GM21723 (cell line): Measurements from ENCODE around the gene SUCLG1.
"Not testable (repeated sequence)": the region's sequence is repeated elsewhere in the genome, so short reads cannot be mapped to it uniquely, and the experiment has no call there.

ENCODE experiments used
- ATAC-seq: cut with Tn5 transposase; IDR thresholded peaks from one replicate; pipeline ENCODE4 v1.9.1; 2021; ENCODE audit warnings: mild to moderate bottlenecking, moderate library complexity; ENCODE audit not compliant: unreplicated experiment

The SUCLG1 gene

DNA sequence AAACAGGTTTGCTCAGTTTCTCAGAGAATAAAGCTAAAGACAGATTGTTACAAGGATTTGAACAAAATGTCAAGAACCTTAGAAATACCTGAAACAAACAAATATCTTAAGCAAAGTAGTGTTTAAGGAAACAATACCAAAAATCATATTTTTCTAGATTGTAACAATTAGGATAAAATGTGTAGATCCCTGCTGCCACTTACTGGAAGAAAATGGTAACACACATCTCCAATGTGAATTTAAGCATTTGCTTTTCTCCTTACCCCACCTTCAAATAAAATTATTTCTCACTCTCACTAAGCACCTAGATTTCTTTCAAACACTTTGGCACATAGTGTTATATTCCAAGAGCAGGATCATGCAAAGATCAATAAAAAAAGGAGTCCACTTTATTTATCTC is 34.9 kb downstream of the SUCLG1 start:
- ATAC-seq, result no peak

- no peak for ATAC-seq
These were observed 37.3 kb downstream of the SUCLG1 start for GRCh38 chr2:84421791-84422190.

DNA sequence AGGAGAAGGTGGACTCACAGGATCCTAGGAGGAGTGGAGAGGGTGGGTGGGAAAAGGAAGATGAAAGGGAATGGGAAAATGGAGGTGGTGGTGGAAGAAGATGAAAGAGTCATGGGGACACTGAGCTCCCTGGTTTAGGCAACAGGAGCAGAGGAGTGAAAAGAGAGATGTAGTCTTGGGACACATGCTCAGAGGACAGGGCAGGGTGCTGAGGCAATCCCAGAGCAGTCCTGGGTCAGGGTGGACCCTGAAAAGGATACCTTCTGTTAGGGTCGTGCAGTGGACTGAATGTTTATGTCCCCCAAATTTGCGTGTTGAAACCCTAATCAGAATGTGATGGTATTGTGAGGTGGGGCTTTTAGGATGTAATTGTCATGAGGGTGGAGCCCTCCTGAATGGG is 37.9 kb downstream of the SUCLG1 start:
- no peak for ATAC-seq

GRCh38 chr2:84417453-84418145 is 41.5 kb downstream of the SUCLG1 start:
- ATAC-seq, result no peak

GRCh38 chr2:84409531-84409930 is 49.5 kb downstream of the SUCLG1 start:
- ATAC-seq, result no peak

GRCh38 chr2:84402111-84402510 is 57.0 kb downstream of the SUCLG1 start:
- ATAC-seq, result not testable (repeated sequence)

- not testable (repeated sequence) for ATAC-seq
These were observed 59.2 kb downstream of the SUCLG1 start for GRCh38 chr2:84399839-84400238.

DNA sequence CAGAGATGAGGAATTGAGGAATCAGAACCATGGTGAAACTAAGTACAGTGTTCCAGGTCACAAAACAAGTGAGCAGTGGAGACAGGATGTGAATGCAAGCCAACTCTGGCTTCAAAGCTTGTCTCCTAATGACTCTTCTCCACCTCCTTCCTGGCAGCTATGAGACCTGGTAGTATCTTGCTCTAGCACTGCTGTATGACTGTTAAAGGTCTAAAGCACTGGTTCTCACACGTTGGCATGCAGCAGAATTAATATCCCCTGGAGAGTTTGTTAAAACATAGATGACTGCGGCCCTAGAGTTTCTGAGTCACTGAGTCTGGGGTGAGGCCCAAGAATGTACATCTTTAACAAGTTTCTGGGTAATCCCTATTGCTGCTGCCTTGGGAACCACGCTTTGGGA is 63.3 kb downstream of the SUCLG1 start:
- ATAC-seq, result no peak

DNA sequence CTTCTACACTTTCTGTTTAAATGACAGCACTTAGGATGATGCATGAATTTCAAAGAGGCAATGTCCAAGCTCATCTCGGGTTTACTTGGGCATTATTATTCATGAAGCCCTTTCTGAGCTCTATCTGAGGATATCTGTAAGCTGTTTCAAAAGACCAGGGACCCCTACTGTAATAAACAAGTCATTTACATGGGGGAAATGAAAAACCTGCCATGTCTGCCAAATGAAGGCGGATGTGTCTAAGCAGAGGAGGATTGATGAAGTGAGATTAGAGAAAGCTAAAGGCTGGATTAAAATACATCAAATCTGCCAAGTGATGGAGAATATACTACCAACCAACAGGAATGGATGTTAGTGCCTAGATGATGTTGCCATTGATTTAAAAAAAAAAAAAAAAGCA is 64.5 kb downstream of the SUCLG1 start:
- no peak for ATAC-seq

GRCh38 chr2:84393829-84394228 is 65.3 kb downstream of the SUCLG1 start:
- no peak for ATAC-seq

DNA sequence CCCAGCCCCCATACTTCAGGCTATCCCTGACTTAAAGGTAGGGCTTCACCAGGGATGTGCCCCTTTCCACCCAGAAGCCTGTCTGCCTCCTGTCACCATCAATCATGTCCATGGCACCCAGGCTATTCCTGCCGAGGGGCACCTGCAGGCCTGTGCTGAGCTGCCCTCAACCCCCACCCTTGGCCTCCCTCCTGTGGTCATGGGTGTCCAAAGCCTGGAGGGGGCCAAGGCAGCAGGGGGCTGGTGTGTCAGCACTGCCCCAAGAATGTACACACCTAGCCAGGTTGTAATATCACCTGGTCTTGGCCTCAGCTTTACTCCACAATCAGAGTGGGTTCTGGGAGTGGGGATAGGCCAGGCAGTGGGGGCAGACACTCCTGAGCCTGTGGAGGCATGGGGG is 69.3 kb downstream of the SUCLG1 start:
- ATAC-seq, result no peak

DNA sequence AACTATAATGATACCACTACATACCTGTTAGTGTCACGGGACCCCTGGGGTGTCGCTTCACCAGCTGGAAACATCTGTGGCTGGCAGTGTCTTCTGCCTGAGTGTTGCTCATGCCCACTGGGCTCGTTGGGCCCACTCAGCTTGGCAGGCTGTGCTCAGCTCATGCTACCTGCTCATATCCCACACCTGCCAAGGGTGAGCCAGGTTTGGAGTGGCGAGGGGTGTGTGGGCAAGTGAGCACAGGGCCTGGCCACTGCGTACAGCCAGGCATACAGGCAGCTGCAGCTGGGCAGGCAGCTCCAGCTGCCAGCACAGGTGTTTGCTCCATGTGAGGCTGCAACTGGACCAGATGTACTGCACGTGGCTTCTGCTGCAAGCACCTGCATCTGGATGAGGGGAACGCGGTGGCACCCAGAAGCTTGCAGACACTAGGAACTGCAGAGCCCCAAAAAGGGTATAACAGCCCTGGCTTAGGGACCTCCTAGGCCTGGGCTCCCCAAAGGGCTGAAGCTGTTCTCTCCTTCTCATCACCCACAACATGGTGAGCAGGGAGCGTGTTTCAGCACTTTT is 70.1 kb downstream of the SUCLG1 start:
- no peak for ATAC-seq

- ATAC-seq, result no peak
These were observed 70.9 kb downstream of the SUCLG1 start for GRCh38 chr2:84388133-84388532.

DNA sequence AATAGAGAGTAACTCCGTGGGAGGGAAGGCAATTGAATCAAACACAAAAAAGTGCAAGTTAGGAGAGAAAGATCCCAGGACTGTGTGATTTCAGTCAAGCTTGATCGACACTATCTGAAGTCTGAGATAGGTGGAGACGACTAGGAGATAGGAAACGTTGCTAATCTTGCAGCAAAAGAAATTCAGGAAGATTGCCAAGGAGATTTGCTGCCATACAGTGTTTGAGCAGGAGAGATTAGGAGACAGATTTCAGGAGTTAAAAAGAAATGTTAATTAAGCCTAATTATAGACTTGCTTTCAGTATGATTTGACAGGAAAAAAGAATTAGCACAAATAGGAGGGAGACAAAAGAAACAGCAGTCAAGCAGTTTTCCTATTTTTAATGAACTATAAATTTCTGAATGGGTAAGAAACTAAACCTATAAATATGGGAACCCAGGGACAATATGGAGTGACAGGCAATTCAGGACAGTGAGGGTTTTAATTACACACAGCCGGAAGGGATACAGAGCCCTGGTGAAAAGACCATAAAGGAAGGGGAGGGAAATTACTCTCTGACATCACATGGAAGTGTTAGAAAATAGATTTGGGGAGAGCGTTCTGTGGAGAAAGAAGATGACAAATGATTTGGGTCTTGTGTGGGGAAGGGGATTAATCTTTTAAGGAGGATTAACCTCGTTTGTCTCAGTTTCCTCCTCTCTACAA is 72.6 kb downstream of the SUCLG1 start:
- no peak for ATAC-seq

DNA sequence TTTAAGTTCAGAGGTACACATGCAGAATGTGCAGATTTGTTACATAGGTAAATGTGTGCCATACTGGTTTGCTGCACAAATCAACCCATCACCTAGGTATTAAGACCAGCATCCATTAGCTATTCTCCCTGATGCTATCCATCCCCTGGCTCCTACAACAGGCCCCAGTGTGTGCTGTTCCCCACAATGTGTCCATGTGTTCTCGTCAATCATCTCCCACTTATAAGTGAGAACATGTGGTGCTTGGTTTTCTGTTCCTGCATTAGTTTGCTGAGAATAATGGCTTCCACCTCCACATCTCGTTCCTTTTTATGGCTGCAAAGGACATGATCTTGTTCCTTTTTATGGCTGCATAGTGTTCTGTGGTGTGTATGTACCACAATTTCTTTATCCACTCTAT is 75.8 kb downstream of the SUCLG1 start:
- no peak for ATAC-seq

DNA sequence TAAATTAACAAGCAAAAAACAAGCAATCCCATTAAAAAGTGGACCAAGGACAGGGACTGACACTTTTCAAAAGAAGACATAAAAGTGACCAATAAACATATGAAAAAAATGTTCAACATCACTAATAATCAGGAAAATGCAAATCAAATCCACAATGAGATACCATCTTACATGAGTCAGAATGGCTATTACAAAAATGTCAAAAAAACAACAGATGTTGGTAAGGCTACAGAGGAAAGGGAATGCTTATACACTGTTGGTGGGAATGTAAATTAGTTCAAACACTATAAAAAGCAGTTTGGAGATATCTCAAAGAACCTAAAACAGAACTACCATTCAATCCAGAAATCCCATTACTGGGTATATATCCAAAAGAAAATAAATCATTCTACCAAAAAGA is 78.2 kb downstream of the SUCLG1 start:
- no peak for ATAC-seq

- ATAC-seq, result no peak
These were observed 80.1 kb downstream of the SUCLG1 start for GRCh38 chr2:84378960-84379359.

GRCh38 chr2:84375020-84375419 is 84.1 kb downstream of the SUCLG1 start:
- no peak for ATAC-seq

DNA sequence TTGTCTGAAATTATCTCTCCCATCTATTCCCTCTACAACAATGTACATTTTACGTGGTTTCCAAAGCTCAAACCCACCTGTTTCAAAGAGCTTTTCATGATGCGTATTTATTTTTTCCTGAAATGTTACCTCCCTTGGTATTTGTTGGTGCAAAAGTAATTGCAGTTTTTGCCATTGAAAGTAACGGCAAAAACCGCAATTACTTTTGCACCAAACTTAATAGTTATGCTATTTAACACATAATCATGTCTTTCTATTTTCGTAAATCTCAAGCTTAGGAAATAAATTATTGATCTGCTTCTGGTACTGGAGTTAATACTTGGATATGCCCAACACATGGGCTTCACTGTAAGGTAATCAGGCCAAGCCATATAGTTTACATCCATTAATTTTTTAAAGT is 85.2 kb downstream of the SUCLG1 start:
- ATAC-seq, result no peak
